ENCODE measurements around the gene CYP2W1.
"Not testable (repeated sequence)": the region's sequence is repeated elsewhere in the genome, so short reads cannot be mapped to it uniquely, and the experiment has no call there.

CYP2W1 gene

DNA sequence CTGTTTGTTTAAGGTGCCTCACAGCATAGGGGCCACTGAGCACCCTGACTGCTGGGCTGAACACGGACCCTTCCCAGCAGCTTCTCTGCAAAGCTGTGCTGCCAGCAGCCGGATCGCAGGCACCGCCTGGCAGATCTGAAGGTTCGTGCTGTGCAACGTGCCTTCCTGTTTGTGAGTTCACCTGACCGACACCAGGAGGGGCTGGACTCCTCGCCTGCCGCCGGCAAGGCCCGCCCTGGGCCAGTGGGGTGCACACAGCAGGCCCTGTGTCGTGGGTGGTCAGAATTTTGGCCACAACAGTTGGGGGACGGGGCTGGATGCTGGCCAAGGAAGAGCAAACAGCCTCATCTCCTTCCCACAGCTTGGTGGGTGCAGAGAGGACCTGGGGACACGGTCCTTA lies 12.6 kb downstream of the CYP2W1 start:
- H3K4me3 ChIP-seq (ENCODE audit: low read depth, low read length), result no peak overlapping the region
- no peak for DNase-seq (ENCODE audit: low read depth)

DNA sequence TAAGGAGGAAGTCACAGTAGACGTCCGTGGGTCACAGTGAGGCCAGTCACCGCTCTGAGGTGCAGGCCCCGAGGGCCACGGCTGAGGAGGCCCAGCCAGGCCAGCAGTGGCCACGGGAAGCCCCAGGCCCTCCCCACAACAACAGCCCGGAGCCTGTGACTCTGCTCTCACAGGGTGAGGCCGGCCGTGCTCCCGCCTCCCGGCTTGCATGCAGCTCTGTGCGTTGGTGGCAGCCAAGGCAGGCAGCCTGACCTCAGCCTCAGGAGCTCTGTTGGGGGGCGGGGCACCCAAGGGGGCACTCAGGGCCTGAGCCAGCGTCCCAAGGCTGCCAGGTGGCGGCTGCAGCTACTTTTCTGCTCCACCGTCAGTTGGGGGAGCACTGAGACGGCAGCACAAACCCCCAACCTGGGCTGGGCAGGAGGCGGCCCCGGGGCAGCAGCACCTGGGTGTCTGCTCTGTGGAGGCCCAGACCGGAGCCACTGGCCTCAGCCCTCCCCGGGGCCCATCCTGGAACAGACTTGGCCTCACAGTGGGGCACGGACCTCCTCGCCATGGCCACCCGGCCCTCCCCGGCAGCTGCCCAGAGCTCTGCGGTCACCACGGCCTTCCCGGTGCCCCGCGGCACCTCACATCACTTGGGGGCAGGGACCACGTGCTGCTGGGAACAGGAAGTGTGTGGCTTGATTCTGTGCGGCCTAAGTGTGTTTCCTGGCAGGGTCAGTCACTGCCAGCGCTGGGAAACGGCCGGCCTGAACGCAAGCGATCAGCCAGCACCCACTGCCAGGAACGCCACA lies 13.3 kb downstream of the CYP2W1 start:
- TF ChIP-seq, protein P1, sequence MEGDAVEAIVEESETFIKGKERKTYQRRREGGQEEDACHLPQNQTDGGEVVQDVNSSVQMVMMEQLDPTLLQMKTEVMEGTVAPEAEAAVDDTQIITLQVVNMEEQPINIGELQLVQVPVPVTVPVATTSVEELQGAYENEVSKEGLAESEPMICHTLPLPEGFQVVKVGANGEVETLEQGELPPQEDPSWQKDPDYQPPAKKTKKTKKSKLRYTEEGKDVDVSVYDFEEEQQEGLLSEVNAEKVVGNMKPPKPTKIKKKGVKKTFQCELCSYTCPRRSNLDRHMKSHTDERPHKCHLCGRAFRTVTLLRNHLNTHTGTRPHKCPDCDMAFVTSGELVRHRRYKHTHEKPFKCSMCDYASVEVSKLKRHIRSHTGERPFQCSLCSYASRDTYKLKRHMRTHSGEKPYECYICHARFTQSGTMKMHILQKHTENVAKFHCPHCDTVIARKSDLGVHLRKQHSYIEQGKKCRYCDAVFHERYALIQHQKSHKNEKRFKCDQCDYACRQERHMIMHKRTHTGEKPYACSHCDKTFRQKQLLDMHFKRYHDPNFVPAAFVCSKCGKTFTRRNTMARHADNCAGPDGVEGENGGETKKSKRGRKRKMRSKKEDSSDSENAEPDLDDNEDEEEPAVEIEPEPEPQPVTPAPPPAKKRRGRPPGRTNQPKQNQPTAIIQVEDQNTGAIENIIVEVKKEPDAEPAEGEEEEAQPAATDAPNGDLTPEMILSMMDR (IDR thresholded peaks at IDR 0.05; ENCODE audit: control insufficient read depth, extremely low read depth, insufficient read depth), result no peak
- no peak for DNase-seq (ENCODE audit: low read depth)
- H3K4me3 ChIP-seq (ENCODE audit: low read depth, low read length), result no peak overlapping the region

More for the DNA sequence above, 12.6 kb downstream of the CYP2W1 start:
- TF ChIP-seq, protein P1 (IDR thresholded peaks at IDR 0.05; ENCODE audit: control insufficient read depth, extremely low read depth, insufficient read depth), result no peak

- DNase-seq (ENCODE audit: low read depth), result no peak
These were observed 14.7 kb downstream of the CYP2W1 start for GRCh38 chr7:997404-998395.

DNA sequence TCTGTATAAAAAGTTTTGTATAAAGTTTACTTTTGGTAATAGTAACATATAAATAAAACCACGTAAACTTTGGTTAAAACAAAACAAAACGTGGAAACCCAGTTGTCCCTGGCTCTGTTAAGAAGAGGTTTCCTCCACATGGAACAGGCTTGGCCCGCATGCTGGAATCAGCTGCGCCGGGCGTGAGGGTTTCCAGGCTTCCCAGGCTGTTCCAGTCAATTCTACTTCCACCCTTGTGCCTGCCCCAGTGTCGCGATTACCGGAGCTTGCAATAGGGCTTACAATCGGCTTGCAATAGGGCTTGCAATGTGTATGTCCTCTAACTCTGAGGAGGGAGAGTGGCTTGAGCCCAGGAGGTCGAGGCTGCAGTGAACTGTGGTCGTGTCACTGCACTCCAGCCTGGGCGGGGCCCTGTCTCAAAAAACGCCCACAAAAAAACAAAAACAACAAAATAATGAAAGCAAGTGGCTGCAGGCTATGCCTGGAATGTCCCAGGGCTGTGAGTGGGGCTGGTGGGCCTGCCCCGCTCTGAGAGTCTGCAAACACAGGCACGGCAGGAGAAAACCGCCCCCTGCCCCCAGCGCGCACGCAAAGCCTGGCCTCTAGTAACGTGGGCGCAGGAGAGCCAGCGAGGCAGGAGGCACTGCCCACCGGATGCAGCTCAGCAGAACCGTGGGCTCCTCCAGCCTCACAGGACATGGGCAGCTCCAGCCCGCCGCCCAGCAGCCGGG lies 16.3 kb downstream of the CYP2W1 start:
- no peak for DNase-seq (ENCODE audit: low read depth)
- H3K4me3 ChIP-seq (ENCODE audit: low read depth, low read length), result no peak overlapping the region

More at GRCh38 chr7:997404-998395, 14.7 kb downstream of the CYP2W1 start:
- TF ChIP-seq, protein P1 (IDR thresholded peaks at IDR 0.05; ENCODE audit: control insufficient read depth, extremely low read depth, insufficient read depth), result no peak
- H3K4me3 ChIP-seq (ENCODE audit: low read depth, low read length), result no peak overlapping the region

DNA sequence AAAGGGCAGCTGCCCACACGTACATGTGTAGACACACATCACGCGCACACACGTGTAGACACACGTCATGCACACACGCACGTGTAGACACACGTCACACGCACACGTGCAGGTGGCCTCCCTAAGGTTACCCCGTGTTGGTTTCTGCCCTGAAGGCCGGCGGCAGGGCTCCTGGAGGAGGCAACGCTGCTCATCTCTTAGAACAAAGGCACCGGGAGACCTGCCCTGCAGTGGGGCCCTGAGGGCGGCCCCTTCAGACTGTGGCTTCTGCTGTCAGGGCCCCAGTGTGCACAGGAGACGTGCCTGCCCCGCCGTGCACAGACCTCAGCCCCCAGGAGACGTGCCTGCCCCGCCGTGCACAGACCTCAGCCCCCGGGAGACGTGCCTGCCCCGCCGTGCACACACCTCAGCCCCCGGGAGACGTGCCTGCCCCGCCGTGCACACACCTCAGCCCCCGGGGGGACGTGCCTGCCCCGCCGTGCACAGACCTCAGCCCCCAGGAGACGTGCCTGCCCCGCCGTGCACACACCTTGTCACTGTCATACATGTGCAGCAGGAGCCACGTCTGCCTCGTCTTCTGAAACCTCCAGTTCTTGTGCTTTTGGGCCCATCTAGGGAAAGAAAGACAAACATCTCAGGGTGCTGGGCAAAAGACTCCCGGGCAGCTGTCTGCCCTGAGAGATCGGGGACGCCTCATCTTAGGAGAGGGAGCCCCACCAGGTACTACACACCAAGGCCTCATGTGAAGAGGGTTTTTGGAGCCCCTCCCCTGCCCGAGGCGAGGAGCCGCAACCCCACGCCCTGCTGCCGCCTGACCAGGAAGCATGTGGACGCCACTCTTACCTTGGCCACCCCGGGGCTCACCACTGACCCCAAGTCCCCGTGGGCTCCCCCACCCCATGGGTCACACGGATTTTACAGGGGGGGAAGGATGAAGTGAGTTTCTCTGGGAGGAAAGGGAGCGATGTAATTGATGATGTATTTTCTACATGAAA lies 17.3 kb downstream of the CYP2W1 start:
- no peak overlapping the region for H3K4me3 ChIP-seq (ENCODE audit: low read depth, low read length)
- TF ChIP-seq, protein P1 (IDR thresholded peaks at IDR 0.05; ENCODE audit: control insufficient read depth, extremely low read depth, insufficient read depth), result no peak
- no peak for DNase-seq (ENCODE audit: low read depth)

More for the DNA sequence above, 16.3 kb downstream of the CYP2W1 start:
- TF ChIP-seq, protein P1 (IDR thresholded peaks at IDR 0.05; ENCODE audit: control insufficient read depth, extremely low read depth, insufficient read depth), result no peak

- H3K4me3 ChIP-seq (ENCODE audit: low read depth, low read length), result not testable (repeated sequence)
These were observed 18.2 kb downstream of the CYP2W1 start for GRCh38 chr7:1001069-1001770.

DNA sequence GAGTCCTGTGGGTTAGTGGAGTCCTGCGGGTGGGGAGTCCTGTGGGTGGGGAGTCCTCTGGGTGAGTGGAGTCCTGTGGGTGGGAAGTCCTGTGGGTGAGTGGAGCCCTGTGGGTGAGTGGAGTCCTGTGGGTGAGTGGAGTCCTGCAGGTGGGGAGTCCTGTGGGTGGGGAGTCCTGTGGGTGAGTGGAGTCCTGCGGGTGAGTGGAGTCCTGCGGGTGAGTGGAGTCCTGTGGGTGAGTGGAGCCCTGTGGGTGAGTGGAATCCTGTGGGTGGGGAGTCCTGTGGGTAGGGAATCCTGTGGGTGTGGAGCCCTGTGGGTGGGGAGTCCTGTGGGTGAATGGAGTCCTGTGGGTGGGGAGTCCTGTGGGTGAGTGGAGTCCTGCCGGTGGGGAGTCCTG lies 19.0 kb downstream of the CYP2W1 start:
- H3K4me3 ChIP-seq (ENCODE audit: low read depth, low read length); DNase-seq (ENCODE audit: low read depth): not testable (repeated sequence)

More at GRCh38 chr7:1001069-1001770, 18.2 kb downstream of the CYP2W1 start:
- not testable (repeated sequence) for DNase-seq (ENCODE audit: low read depth)

DNA sequence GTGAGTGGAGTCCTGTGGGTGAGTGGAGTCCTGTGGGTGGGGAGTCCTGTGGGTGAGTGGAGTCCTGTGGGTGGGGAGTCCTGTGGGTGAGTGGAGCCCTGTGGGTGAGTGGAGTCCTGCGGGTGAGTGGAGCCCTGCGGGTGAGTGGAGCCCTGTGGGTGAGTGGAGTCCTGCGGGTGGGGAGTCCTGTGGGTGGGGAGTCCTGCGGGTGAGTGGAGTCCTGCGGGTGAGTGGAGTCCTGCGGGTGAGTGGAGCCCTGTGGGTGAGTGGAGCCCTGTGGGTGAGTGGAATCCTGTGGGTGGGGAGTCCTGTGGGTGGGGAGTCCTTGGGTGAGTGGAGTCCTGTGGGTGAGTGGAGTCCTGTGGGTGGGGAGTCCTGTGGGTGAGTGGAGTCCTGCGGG lies 19.5 kb downstream of the CYP2W1 start:
- not testable (repeated sequence) for DNase-seq (ENCODE audit: low read depth); H3K4me3 ChIP-seq (ENCODE audit: low read depth, low read length)

Measured in LNCaP clone FGC (cell line).